IMR-90 (cell line): ENCODE results near the gene FNDC11. TPM values are rescaled to one million over a fixed set of nuclear protein-coding genes. Genes with fewer than 3 reads are reported as not detected.

Source experiments
- ATAC-seq: fragments of 200-7000 bp; cut with Tn5 transposase; 2 replicates; pipeline ENCODE4 v1.9.1; 2020; ENCODE audit warnings: low read depth, mild to moderate bottlenecking, moderate library complexity
- BruUV-seq: library from RNA; stranded (reverse); fragments of 400-500 nt; replicated peaks from 2 replicates; lab custom pipeline; 2021; lab: Mats Ljungman, UMichigan
- CTCF ChIA-PET: fragments of 300-600 bp; formaldehyde crosslinking; extraction: SDS; loops from one replicate; lab custom pipeline; 2021; ENCODE audit warnings: antibody characterized with exemption; lab: Yijun Ruan, JAX
- POLR2A ChIA-PET: fragments of 300-600 bp; sonication (Branson Sonifier 250); formaldehyde crosslinking; loops from one replicate; lab custom pipeline; 2022; ENCODE audit warnings: antibody characterized with exemption; ENCODE audit not compliant: unreplicated experiment; lab: Charles Lee
- DNase-seq: peaks from one replicate; pipeline ENCODE4 v3.0.0; 2013
- H2AFZ ChIP-seq: replicated peaks from 2 replicates; pipeline ENCODE3; 2013; ENCODE audit warnings: low read length, mild to moderate bottlenecking; ENCODE audit not compliant: poor library complexity
- H2AK5ac ChIP-seq: 2 replicates; pipeline ENCODE4 v1.6.1; 2013; ENCODE audit warnings: low read depth, low read length, inconsistent platforms
- H2AK9ac ChIP-seq: replicated peaks from 2 replicates; pipeline ENCODE3; 2013; ENCODE audit warnings: mild to moderate bottlenecking, low read depth, low read length, moderate library complexity; ENCODE audit not compliant: poor library complexity
- H2BK120ac ChIP-seq: 2 replicates; pipeline ENCODE4 v1.6.1; 2013; ENCODE audit warnings: low read depth, low read length, inconsistent platforms
- H2BK15ac ChIP-seq: 3 replicates; pipeline ENCODE4 v1.6.1; 2013; ENCODE audit warnings: low read depth, low read length, inconsistent platforms
- H2BK20ac ChIP-seq: 2 replicates; pipeline ENCODE4 v1.6.1; 2013; ENCODE audit warnings: low read depth, mild to moderate bottlenecking, inconsistent platforms, low read length, moderate library complexity
- H2BK5ac ChIP-seq: 2 replicates; pipeline ENCODE4 v1.6.1; 2013; ENCODE audit warnings: mild to moderate bottlenecking, low read depth, low read length, inconsistent platforms; ENCODE audit not compliant: poor library complexity, severe bottlenecking
- H3K14ac ChIP-seq: replicated peaks from 2 replicates; pipeline ENCODE4 v1.6.1; 2013; ENCODE audit warnings: low read depth, low read length, inconsistent platforms
- H3K18ac ChIP-seq: 2 replicates; pipeline ENCODE4 v1.6.1; 2013; ENCODE audit warnings: low read depth, low read length, control low read depth
- H3K23ac ChIP-seq: 2 replicates; pipeline ENCODE4 v1.6.1; 2013; ENCODE audit warnings: low read depth, low read length, inconsistent platforms
- H3K27ac ChIP-seq: 2 replicates; pipeline ENCODE4 v1.5.1; 2013; ENCODE audit warnings: mild to moderate bottlenecking, control low read depth, low read length; ENCODE audit not compliant: insufficient read depth
- H3K27me3 ChIP-seq: 2 replicates; pipeline ENCODE4 v1.6.1; 2013; ENCODE audit warnings: low read length; ENCODE audit not compliant: control insufficient read depth, insufficient read depth
- H3K36me3 ChIP-seq: 2 replicates; pipeline ENCODE4 v1.6.1; 2013; ENCODE audit warnings: low read length, mixed read lengths; ENCODE audit not compliant: control insufficient read depth, insufficient read depth
- H3K4ac ChIP-seq: 2 replicates; pipeline ENCODE4 v1.6.1; 2013; ENCODE audit warnings: low read depth, low read length, inconsistent platforms
- H3K4me1 ChIP-seq: 2 replicates; pipeline ENCODE4 v1.6.1; 2013; ENCODE audit warnings: low read length, mixed read lengths; ENCODE audit not compliant: control insufficient read depth, insufficient read depth
- H3K4me2 ChIP-seq: 2 replicates; pipeline ENCODE4 v1.6.1; 2013; ENCODE audit warnings: low read depth, mild to moderate bottlenecking, control low read depth, low read length, moderate library complexity
- H3K4me3 ChIP-seq: 2 replicates; pipeline ENCODE4 v1.5.1; 2013; ENCODE audit warnings: low read depth, mild to moderate bottlenecking, control low read depth, low read length, moderate library complexity; ENCODE audit not compliant: insufficient read depth
- H3K56ac ChIP-seq: 2 replicates; pipeline ENCODE4 v1.6.1; 2013; ENCODE audit warnings: low read length, inconsistent platforms; ENCODE audit not compliant: insufficient read depth; ENCODE audit errors: extremely low read depth
- H3K79me1 ChIP-seq, 2 experiments: 2 replicates each; pipeline ENCODE4 v1.6.1; 2013; ENCODE audit warnings: low read length in 2 of 2, inconsistent platforms in 1 of 2, low read depth in 1 of 2
- H3K9ac ChIP-seq: 2 replicates; pipeline ENCODE4 v1.6.1; 2013; ENCODE audit warnings: low read depth, low read length, control low read depth
- H3K9me1 ChIP-seq: 2 replicates; pipeline ENCODE4 v1.6.1; 2013; ENCODE audit warnings: low read length, inconsistent platforms; ENCODE audit not compliant: insufficient read depth
- H3K9me3 ChIP-seq: 2 replicates; pipeline ENCODE4 v1.6.1; 2013; ENCODE audit warnings: low read length; ENCODE audit not compliant: control insufficient read depth, insufficient read depth
- H4K20me1 ChIP-seq: 2 replicates; pipeline ENCODE4 v1.6.1; 2013; ENCODE audit warnings: low read length, inconsistent platforms; ENCODE audit not compliant: insufficient read depth
- H4K5ac ChIP-seq: 2 replicates; pipeline ENCODE4 v1.6.1; 2013; ENCODE audit warnings: mild to moderate bottlenecking, low read depth, low read length, control low read depth
- H4K8ac ChIP-seq, 2 experiments: 2 replicates each; pipeline ENCODE4 v1.6.1; 2013; ENCODE audit warnings: low read depth in 2 of 2, low read length in 2 of 2, control low read depth in 1 of 2, inconsistent platforms in 1 of 2
- H4K91ac ChIP-seq: 2 replicates; pipeline ENCODE4 v1.6.1; 2013; ENCODE audit warnings: low read depth, low read length, inconsistent platforms; ENCODE audit not compliant: insufficient read depth
- BHLHE40 ChIP-seq: fragments of 150-350 bp; IDR thresholded peaks from 2 replicates; pipeline ENCODE4 v1.6.1; 2016; ENCODE audit warnings: mild to moderate bottlenecking, low read depth, low read length
- CHD1 ChIP-seq: IDR thresholded peaks from 2 replicates; pipeline ENCODE4 v1.6.1; 2012; ENCODE audit warnings: low read depth, low read length, improper control_type of control experiment
- CTCF ChIP-seq: conservative IDR thresholded peaks from 2 replicates; pipeline ENCODE4 v1.5.1; 2012; ENCODE audit warnings: mild to moderate bottlenecking, low read depth, low read length, improper control_type of control experiment
- FOS ChIP-seq: fragments of 150-350 bp; IDR thresholded peaks from 2 replicates; pipeline ENCODE4 v1.6.1; 2016; ENCODE audit warnings: low read depth, low read length
- MAFK ChIP-seq: IDR thresholded peaks from 2 replicates; pipeline ENCODE4 v1.6.1; 2012; ENCODE audit warnings: low read depth, low read length, improper control_type of control experiment
- MAZ ChIP-seq: IDR thresholded peaks from 2 replicates; pipeline ENCODE4 v1.6.1; 2012; ENCODE audit warnings: low read depth, mild to moderate bottlenecking, low read length, improper control_type of control experiment, moderate library complexity, borderline replicate concordance
- NFE2L2 ChIP-seq: fragments of 150-350 bp; IDR thresholded peaks from 2 replicates; pipeline ENCODE4 v1.6.1; 2016; ENCODE audit warnings: low read depth, mild to moderate bottlenecking, low read length
- RCOR1 ChIP-seq: IDR thresholded peaks from 2 replicates; pipeline ENCODE4 v1.6.1; 2012; ENCODE audit warnings: mild to moderate bottlenecking, low read length, improper control_type of control experiment; ENCODE audit not compliant: insufficient replicate concordance
- USF2 ChIP-seq: fragments of 150-350 bp; IDR thresholded peaks from 2 replicates; pipeline ENCODE4 v1.6.1; 2017; ENCODE audit warnings: mild to moderate bottlenecking, antibody characterized with exemption, low read length, low read depth
- WGBS, 2 experiments: methylation state at CpG; one replicate each; pipeline versions ENCODE4 v1.1.5 to v1.1.7; 2013; ENCODE audit warnings: missing lambda C conversion rate in 2 of 2; ENCODE audit not compliant: insufficient read length in 1 of 2; ENCODE audit errors: extremely low coverage in 2 of 2; 5-methylcytosine and 5-hydroxymethylcytosine counted together
- dilution Hi-C: fragments of 300-500 bp; cut with HindIII; formaldehyde crosslinking; loops from one replicate; pipeline ENCODE4 v1.14.3; 2018; ENCODE audit warnings: low sequenced_read_pairs; ENCODE audit not compliant: unreplicated experiment
- in situ Hi-C: fragments of 300-500 bp; cut with MboI; formaldehyde crosslinking; loops from 3 replicates; pipeline ENCODE4 v1.14.3; 2019; ENCODE audit warnings: low sequenced_read_pairs, inconsistent platforms, mixed read lengths
- intact Hi-C: fragments of 100-400 bp; cut with micrococcal nuclease; formaldehyde crosslinking; loops from 2 replicates; pipeline ENCODE4 v1.10.0; 2022
- polyA plus RNA-seq, 3 experiments: library from polyadenylated mRNA; depleted of rRNA; stranded (reverse); fragments of >200 nt; gene quantifications; 2 replicates each; pipeline ENCODE4 v1.2.3, GENCODE V29; 2012; ENCODE audit warnings: low replicate concordance in 1 of 3
- total RNA-seq: library from RNA; depleted of rRNA; stranded (reverse); fragments of >200 nt; gene quantifications from 2 replicates; pipeline ENCODE4 v1.2.3, GENCODE V29; 2012
- TF ChIP-seq, protein P1 (sequence below): fragments of 150-350 bp; IDR thresholded peaks from 2 replicates; pipeline ENCODE4 v1.6.1; 2016; ENCODE audit warnings: low read depth, mild to moderate bottlenecking, low read length, moderate library complexity, borderline replicate concordance

Gene FNDC11
- total and polyA plus RNA-seq, 2 of the 4 experiments (the other 2 are of a cell fraction): 0.36 to 1.0 TPM

DNA sequence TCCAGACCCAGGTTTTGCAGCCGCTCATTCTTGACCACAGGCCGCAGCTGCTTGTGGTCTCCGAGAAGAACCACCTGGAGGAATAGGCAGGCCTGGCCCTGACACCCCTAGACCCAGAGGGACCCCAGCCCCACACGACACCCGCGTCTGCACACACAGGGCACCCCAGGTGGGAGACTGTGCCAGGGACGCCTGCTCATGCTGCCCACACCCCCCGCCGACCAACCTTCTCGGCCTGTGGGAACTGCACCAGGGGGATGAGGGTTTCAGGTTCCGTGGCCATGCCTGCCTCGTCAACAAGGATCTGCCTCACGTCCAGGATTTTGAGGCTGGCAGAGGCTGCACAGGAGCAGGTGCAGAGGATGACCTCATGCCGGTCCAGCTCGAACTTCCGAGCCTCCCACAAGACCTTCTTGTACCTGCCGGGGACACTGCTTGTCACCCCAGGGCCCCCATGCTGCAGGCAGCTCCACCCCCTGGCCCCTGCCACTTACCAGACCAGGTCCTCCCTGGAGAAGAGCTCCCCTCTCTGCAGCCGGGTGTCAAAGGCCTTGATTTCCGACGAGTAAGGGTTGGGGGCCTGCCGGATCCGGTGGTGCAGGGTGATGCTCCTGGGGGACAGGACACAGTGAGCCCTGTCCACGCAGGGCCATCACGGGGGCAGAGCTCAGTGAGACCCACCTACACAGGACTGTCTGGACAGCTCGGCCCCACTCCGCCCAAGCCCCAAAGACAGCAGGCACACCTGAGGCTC, 7.1 kb downstream of the FNDC11 start:
- intact Hi-C loops: no loop called here
- no peak overlapping the region for H4K91ac ChIP-seq
- dilution Hi-C loops: no loop called here

More for the DNA sequence above, 7.1 kb downstream of the FNDC11 start:
- Histone ChIP-seq H3K27me3 (no peaks in the 10 kb centered on the region), H2BK5ac (no peak overlapping the region), H3K9me3 (no peaks in the 10 kb centered on the region), H3K4me1 (no peaks in the 10 kb centered on the region), H3K9me1 (no peaks in the 10 kb centered on the region), H3K36me3 (peaks cover 55% of the 10 kb centered on the region), H4K5ac (no peak overlapping the region), H2AFZ (no peak overlapping the region), H3K18ac (no peak overlapping the region), H2AK9ac (peak overlapping the region; percentile 28), H3K23ac (no peak overlapping the region), H2BK120ac (no peak overlapping the region), H3K79me1 (no peaks in the 10 kb centered on the region), H4K8ac (no peak overlapping the region), H2BK15ac (no peak overlapping the region), H3K4ac (no peak overlapping the region), H3K4me2 (no peak overlapping the region), H3K4me3 (no peak overlapping the region), H3K56ac (no peak overlapping the region), H3K27ac (no peak overlapping the region), H2BK20ac (no peak overlapping the region), H3K9ac (no peak overlapping the region), H4K20me1 (no peaks in the 10 kb centered on the region), H3K14ac (no peak overlapping the region), H2AK5ac (no peak overlapping the region)
- TF ChIP-seq CTCF (no peak), NFE2L2 (no peak), USF2 (no peak), BHLHE40 (no peak), RCOR1 (no peak), CHD1 (no peak), MAFK (no peak), FOS (no peak), MAZ (no peak)
- TF ChIP-seq, protein P1, sequence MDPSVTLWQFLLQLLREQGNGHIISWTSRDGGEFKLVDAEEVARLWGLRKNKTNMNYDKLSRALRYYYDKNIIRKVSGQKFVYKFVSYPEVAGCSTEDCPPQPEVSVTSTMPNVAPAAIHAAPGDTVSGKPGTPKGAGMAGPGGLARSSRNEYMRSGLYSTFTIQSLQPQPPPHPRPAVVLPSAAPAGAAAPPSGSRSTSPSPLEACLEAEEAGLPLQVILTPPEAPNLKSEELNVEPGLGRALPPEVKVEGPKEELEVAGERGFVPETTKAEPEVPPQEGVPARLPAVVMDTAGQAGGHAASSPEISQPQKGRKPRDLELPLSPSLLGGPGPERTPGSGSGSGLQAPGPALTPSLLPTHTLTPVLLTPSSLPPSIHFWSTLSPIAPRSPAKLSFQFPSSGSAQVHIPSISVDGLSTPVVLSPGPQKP: no peak
- BruUV-seq: no TSS peak
- POLR2A ChIA-PET: no interaction called here
- in situ Hi-C loops: no loop called here
- DNase-seq (no peak), ATAC-seq (no peak)
- WGBS, 2 experiments: 100% methylated on average over 4 of the region's 26 CpGs; no CpG with 5 or more reads in 1 of the 2 experiments
- CTCF ChIA-PET: no interaction called here
